ENCODE data around the gene SLC7A7. TPM values are rescaled to one million over a fixed set of nuclear protein-coding genes. Genes with fewer than 3 reads are reported as not detected.
"Not testable (repeated sequence)": the region's sequence is repeated elsewhere in the genome, so short reads cannot be mapped to it uniquely, and the experiment has no call there.

Gene SLC7A7
- total RNA-seq, 2 donors from 2014 or later: 9.9 to 28.5 TPM

GRCh38 chr14:22778084-22778483 is 37.2 kb downstream of the SLC7A7 start:
- no peak overlapping the region for H3K27ac ChIP-seq

DNA sequence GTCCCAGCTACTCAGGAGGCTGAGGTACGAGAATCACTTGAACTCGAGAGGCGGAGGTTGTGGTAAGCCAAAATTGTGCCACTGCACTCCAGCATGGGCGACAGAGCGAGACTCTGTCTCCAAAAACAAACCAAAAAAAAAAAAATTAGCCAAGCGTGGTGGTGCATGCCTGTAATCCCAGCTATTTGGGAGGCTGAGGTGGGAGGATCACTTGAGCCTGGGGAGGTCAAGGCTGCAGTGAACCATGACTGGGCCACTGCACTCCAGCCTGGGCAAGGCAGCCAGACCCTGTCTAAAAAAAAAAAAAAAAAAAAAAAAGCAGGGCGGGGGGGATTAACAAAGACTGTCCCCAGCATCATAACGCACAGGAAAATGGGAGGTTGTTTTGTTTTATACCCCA is 38.4 kb downstream of the SLC7A7 start:
- H3K27me3 ChIP-seq; DNase-seq (ENCODE audit: low spot score): not testable (repeated sequence)
- peaks cover 20% of the 10 kb centered on the region for H3K36me3 ChIP-seq

More at GRCh38 chr14:22778084-22778483, 37.2 kb downstream of the SLC7A7 start:
- DNase-seq (ENCODE audit: low spot score): no peak
- Histone ChIP-seq H3K9me3 (no peaks in the 10 kb centered on the region), H3K27me3 (no peaks in the 10 kb centered on the region), H3K4me3 (no peak overlapping the region), H3K4me1 (no peaks in the 10 kb centered on the region), H3K36me3 (peaks cover 10% of the 10 kb centered on the region)
- TF ChIP-seq, protein P1, sequence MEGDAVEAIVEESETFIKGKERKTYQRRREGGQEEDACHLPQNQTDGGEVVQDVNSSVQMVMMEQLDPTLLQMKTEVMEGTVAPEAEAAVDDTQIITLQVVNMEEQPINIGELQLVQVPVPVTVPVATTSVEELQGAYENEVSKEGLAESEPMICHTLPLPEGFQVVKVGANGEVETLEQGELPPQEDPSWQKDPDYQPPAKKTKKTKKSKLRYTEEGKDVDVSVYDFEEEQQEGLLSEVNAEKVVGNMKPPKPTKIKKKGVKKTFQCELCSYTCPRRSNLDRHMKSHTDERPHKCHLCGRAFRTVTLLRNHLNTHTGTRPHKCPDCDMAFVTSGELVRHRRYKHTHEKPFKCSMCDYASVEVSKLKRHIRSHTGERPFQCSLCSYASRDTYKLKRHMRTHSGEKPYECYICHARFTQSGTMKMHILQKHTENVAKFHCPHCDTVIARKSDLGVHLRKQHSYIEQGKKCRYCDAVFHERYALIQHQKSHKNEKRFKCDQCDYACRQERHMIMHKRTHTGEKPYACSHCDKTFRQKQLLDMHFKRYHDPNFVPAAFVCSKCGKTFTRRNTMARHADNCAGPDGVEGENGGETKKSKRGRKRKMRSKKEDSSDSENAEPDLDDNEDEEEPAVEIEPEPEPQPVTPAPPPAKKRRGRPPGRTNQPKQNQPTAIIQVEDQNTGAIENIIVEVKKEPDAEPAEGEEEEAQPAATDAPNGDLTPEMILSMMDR (IDR thresholded peaks at IDR 0.05): no peak

GRCh38 chr14:22776215-22776614 is 39.0 kb downstream of the SLC7A7 start:
- H3K27me3 ChIP-seq: no peaks in the 10 kb centered on the region
- H3K4me1 ChIP-seq: no peaks in the 10 kb centered on the region
- no peak overlapping the region for H3K4me3 ChIP-seq
- peaks cover 26% of the 10 kb centered on the region for H3K36me3 ChIP-seq
- no peaks in the 10 kb centered on the region for H3K9me3 ChIP-seq
- DNase-seq (ENCODE audit: low spot score): no peak
- H3K27ac ChIP-seq: no peak overlapping the region
- TF ChIP-seq, protein P1 (IDR thresholded peaks at IDR 0.05): no peak

More for the DNA sequence above, 38.4 kb downstream of the SLC7A7 start:
- not testable (repeated sequence) for H3K9me3 ChIP-seq, H3K27ac ChIP-seq, H3K4me3 ChIP-seq, H3K4me1 ChIP-seq

DNA sequence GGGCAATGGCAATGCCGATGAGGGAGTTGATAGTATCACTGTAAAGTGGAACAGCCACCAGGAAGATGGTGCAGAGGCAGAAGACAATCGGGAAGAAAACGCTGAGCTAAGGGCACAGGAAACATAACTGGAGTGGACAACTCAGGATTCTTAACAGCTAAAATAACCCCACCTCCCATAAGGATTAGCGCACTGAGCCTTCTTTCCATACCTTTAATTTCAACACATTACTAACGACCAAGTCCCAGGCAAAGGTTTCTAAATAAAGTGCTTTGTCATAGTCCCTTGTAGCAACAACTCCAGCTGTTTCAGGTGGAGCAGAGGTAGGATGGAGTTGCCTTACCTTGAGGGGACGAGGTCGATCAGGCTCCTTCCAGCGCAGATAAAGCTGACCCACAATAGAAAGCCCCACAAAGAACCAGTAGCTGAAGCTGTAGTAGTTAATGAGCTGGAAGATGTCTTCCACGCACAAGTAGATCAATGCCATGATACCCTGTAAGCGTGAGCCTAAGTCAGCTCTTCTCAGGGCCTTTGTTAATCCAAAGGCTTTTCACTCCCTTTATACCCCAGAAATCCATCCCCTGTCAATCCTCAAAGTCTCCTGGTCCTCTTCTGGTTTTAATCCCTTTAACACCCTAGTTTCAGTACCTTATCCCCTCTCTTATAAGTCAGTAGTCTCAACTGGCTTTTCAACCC is 41.1 kb downstream of the SLC7A7 start:
- H3K9me3 ChIP-seq: no peaks in the 10 kb centered on the region
- H3K27me3 ChIP-seq: no peaks in the 10 kb centered on the region
- no peaks in the 10 kb centered on the region for H3K4me1 ChIP-seq
- no peak overlapping the region for H3K4me3 ChIP-seq
- TF ChIP-seq, protein P1 (IDR thresholded peaks at IDR 0.05): no peak
- DNase-seq (ENCODE audit: low spot score): no peak
- no peak overlapping the region for H3K27ac ChIP-seq
- H3K36me3 ChIP-seq: peaks cover 47% of the 10 kb centered on the region

DNA sequence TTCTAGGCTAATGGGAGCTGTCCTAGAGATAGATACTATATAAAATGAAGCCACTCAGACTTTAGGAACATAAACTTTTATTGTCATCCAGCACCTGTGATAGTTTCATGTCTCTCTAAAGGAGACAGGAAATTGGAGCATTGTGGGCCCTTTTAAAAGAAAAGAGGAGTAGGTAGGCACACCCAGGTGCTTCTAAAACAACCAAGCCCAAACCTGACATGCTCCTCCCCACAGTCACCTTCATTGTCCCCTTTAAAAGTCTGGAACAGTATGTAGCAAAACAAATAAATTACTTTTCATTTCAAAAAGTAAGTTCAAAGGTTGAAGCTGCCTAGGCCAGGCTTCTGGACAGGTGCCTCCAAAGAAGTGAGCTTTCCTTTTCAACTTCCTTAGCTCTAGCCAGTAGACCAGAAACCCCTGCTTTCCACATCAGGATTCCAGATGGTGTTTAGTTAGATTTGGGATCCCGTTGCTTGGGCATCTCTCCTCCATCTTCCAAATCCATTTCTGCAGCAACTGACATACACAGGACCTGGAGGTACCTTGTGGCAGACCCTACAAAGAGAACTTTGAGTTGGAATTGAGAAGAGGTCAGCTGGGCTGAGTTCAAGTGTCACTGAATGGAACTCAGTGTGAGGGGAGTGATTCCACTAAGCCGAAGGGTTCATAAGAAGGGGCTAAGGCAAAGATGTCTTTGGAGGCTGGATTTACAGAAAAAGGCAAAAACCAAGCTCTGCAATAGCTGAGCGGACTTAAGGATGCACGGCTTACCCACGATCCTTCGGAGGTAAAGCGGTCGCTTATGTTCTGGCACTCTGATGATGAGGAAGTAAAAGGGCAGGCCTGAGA is 41.8 kb downstream of the SLC7A7 start:
- Histone ChIP-seq H3K9me3 (no peaks in the 10 kb centered on the region), H3K27ac (no peak overlapping the region), H3K4me1 (peaks cover 0 to 2% of the 10 kb centered on the region in 2 donors), H3K36me3 (peaks cover 54% of the 10 kb centered on the region), H3K27me3 (no peaks in the 10 kb centered on the region), H3K4me3 (no peak overlapping the region)
- TF ChIP-seq, protein P1 (IDR thresholded peaks at IDR 0.05): no peak
- DNase-seq (ENCODE audit: low spot score): no peak

DNA sequence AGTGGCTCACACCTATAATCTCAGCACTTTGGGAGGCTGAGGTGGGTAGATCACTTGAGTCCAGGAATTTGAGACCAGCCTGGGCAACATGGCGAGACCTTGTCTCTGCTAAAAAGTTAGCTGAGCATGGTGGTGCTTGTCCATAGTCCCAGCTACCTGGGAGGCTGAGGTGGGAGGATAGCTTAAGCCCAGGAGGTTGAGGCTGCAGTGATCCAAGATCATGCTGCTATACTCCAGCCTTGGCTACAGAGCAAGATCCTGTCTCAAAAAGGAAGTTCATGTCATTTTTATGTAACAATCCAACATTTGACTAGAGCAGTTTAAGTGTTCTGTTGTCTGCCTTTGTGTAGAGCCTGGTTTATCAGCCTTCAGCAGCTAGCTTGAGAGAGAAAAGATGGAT is 42.5 kb downstream of the SLC7A7 start:
- no peak for DNase-seq (ENCODE audit: low spot score)
- peaks cover 59% of the 10 kb centered on the region for H3K36me3 ChIP-seq
- H3K4me1 ChIP-seq: peaks cover 0 to 8% of the 10 kb centered on the region in 2 donors
- H3K9me3 ChIP-seq: no peaks in the 10 kb centered on the region
- H3K27me3 ChIP-seq: no peaks in the 10 kb centered on the region
- H3K4me3 ChIP-seq: no peak overlapping the region
- TF ChIP-seq, protein P1 (IDR thresholded peaks at IDR 0.05): no peak
- no peak overlapping the region for H3K27ac ChIP-seq
